Measurements from ENCODE around the gene WFDC6. TPM values are rescaled to one million over a fixed set of nuclear protein-coding genes. Genes with fewer than 3 reads are reported as not detected.
"Not testable (repeated sequence)": the region's sequence is repeated elsewhere in the genome, so short reads cannot be mapped to it uniquely, and the experiment has no call there.

The WFDC6 gene
- total RNA-seq (ENCODE audit: unreplicated experiment): not detected
- long read RNA-seq: 0 reads

DNA sequence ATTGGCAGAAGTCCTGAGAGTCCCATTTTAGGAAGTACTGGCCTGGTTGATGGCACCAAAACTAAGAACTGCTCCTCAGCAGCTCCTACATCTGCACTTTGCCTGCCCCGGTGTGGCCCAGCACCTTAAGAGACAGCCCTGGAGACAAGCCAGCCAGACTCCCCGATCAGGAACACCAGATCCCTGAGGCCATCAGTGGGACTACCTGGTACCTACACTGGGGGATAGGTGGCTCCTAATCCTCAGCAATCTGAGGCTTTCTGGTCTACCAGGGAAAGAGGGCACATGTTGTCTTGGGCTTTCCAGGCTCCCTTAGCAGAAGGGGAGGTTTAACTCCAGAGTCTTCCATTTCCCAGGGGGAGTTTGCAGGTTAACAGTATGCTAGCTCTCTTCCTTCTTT is at the start of gene WFDC6:
WFDC6 (minus strand) TSS at position 101 of the 400 bp plus-strand sequence; CDS start at position 26, 75 bp downstream.
- TF ChIP-seq, protein P1, sequence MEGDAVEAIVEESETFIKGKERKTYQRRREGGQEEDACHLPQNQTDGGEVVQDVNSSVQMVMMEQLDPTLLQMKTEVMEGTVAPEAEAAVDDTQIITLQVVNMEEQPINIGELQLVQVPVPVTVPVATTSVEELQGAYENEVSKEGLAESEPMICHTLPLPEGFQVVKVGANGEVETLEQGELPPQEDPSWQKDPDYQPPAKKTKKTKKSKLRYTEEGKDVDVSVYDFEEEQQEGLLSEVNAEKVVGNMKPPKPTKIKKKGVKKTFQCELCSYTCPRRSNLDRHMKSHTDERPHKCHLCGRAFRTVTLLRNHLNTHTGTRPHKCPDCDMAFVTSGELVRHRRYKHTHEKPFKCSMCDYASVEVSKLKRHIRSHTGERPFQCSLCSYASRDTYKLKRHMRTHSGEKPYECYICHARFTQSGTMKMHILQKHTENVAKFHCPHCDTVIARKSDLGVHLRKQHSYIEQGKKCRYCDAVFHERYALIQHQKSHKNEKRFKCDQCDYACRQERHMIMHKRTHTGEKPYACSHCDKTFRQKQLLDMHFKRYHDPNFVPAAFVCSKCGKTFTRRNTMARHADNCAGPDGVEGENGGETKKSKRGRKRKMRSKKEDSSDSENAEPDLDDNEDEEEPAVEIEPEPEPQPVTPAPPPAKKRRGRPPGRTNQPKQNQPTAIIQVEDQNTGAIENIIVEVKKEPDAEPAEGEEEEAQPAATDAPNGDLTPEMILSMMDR (IDR thresholded peaks at IDR 0.05; ENCODE audit: partially characterized antibody, unreplicated experiment): no peak
- Mint-ChIP-seq H3K27ac (ENCODE audit: unreplicated experiment) (no peak within 1 kb of the TSS), H3K4me3 (ENCODE audit: unreplicated experiment) (no peak within 1 kb of the TSS), H3K36me3 (ENCODE audit: unreplicated experiment) (no peaks in the 10 kb centered on the region), H3K9me3 (ENCODE audit: unreplicated experiment) (peaks cover 2% of the 10 kb centered on the region), H3K4me1 (ENCODE audit: low read depth, unreplicated experiment) (no peaks in the 10 kb centered on the region), H3K27me3 (ENCODE audit: unreplicated experiment) (no peaks in the 10 kb centered on the region)
- no peak for DNase-seq

DNA sequence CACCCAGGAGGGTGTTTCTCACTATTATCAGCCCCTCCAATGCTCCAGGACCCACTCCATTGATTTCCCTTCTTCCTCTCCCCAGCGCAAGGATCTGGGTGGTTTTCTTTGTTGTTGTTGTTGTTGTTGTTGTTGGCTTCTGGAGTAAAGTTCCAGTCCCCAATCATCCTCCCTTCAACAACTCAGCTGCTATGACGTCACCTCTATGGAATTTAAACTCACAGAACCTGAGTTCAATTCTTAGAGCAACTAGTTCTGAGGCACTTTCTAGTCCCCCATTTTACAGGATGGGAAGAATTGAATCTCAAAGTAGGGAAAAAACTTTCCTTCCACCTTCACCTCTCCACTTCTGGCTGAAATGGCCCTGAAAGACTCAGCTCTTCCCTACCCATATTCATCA is 49.5 kb upstream of the WFDC6 start:
- Mint-ChIP-seq H3K4me1 (ENCODE audit: low read depth, unreplicated experiment) (no peaks in the 10 kb centered on the region), H3K9me3 (ENCODE audit: unreplicated experiment) (no peaks in the 10 kb centered on the region), H3K36me3 (ENCODE audit: unreplicated experiment) (no peaks in the 10 kb centered on the region), H3K4me3 (ENCODE audit: unreplicated experiment) (no peak overlapping the region), H3K27ac (ENCODE audit: unreplicated experiment) (no peak overlapping the region), H3K27me3 (ENCODE audit: unreplicated experiment) (peaks cover 2% of the 10 kb centered on the region)
- no peak for DNase-seq
- TF ChIP-seq, protein P1 (IDR thresholded peaks at IDR 0.05; ENCODE audit: partially characterized antibody, unreplicated experiment): no peak

DNA sequence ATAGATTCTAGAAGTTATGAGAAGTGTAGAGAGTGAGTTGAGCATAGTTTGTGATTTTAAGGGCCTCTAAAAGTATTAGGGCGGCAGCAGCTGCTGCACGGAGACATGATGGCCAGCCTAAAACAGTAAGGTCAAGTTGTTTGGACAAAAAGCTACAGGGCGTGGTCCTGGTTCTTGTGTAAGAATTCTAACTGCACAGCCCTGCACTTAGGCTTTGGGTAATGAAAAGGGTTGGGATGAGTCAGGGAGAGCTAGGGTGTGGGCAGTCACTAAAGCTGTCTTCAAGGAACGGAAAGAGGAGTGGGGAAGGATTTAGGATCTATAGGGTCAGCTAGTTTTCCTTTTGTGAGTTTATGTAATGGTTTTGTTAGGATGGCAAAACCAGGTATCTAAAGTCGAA is 46.7 kb upstream of the WFDC6 start:
- H3K4me1 Mint-ChIP-seq (ENCODE audit: low read depth, unreplicated experiment): not testable (repeated sequence)

DNA sequence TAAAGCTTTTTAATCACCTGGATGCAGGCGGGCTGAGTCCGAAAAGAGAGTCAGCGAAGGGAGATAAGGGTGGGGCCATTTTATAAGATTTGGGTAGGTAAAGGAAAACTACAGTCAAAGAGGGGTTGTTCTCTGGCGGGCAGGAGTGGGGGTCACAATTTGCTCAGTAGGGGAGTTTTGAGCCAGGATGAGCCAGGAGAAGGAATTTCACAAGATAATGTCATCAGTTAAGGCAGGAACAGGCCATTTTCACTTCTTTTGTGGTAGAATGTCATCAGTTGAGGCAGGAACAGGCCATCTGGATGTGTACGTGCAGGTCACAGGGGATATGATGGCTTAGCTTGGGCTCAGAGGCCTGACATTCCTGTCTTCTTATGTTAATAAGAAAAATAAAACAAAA is 45.0 kb upstream of the WFDC6 start:
- H3K27me3 Mint-ChIP-seq (ENCODE audit: unreplicated experiment); H3K4me1 Mint-ChIP-seq (ENCODE audit: low read depth, unreplicated experiment); DNase-seq; H3K9me3 Mint-ChIP-seq (ENCODE audit: unreplicated experiment); H3K27ac Mint-ChIP-seq (ENCODE audit: unreplicated experiment); H3K36me3 Mint-ChIP-seq (ENCODE audit: unreplicated experiment); H3K4me3 Mint-ChIP-seq (ENCODE audit: unreplicated experiment): not testable (repeated sequence)

More for the DNA sequence above, 46.7 kb upstream of the WFDC6 start:
- H3K36me3 Mint-ChIP-seq (ENCODE audit: unreplicated experiment); H3K27me3 Mint-ChIP-seq (ENCODE audit: unreplicated experiment); H3K9me3 Mint-ChIP-seq (ENCODE audit: unreplicated experiment); H3K4me3 Mint-ChIP-seq (ENCODE audit: unreplicated experiment); DNase-seq; H3K27ac Mint-ChIP-seq (ENCODE audit: unreplicated experiment): not testable (repeated sequence)

DNA sequence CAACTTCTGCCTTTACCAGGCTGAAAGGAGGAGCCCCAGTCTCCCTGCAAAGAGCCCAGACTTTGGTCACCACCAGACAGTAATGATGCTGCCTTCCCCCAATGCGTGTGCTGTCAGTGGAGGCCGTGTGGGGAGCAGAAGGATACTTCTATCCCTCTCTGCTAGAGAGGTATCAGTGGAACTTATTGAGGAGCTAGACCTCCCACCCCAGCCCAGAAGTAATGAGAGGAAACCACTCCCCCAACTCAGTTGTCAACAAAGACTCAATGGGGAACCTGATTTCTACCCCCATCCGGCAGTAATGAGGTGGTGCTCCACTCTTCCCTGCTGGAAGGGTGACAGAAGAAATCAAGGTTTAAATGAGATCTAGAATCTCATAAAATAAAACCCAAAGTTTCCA is 44.2 kb upstream of the WFDC6 start:
- TF ChIP-seq, protein P1 (IDR thresholded peaks at IDR 0.05; ENCODE audit: partially characterized antibody, unreplicated experiment): no peak

DNA sequence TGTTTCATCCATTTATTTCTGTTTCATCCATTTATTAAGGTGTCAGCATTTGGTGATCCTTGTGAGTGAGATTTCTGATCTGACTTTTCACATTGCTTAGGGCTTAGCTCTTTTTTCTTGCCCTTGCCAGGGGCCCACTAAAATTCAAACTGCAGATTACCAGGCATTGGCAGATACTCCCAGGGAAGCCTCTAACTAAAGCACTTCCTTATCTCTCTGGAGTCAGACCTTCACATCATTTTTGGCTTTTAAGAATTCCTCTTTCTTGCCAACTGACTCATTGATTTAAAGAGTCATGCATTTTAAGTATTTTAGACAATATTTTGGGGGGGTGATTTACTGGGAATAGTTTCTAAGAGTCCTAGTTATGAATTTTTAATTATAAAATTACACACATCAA is 42.4 kb upstream of the WFDC6 start:
- peaks cover 2% of the 10 kb centered on the region for H3K9me3 Mint-ChIP-seq (ENCODE audit: unreplicated experiment)
- no peaks in the 10 kb centered on the region for H3K4me1 Mint-ChIP-seq (ENCODE audit: low read depth, unreplicated experiment)
- DNase-seq: no peak
- H3K27me3 Mint-ChIP-seq (ENCODE audit: unreplicated experiment): no peaks in the 10 kb centered on the region
- no peaks in the 10 kb centered on the region for H3K36me3 Mint-ChIP-seq (ENCODE audit: unreplicated experiment)
- H3K4me3 Mint-ChIP-seq (ENCODE audit: unreplicated experiment): no peak overlapping the region
- no peak overlapping the region for H3K27ac Mint-ChIP-seq (ENCODE audit: unreplicated experiment)
- TF ChIP-seq, protein P1 (IDR thresholded peaks at IDR 0.05; ENCODE audit: partially characterized antibody, unreplicated experiment): no peak

More for the DNA sequence above, 44.2 kb upstream of the WFDC6 start:
- Mint-ChIP-seq H3K27me3 (ENCODE audit: unreplicated experiment) (no peaks in the 10 kb centered on the region), H3K4me3 (ENCODE audit: unreplicated experiment) (no peak overlapping the region), H3K36me3 (ENCODE audit: unreplicated experiment) (no peaks in the 10 kb centered on the region), H3K27ac (ENCODE audit: unreplicated experiment) (no peak overlapping the region), H3K9me3 (ENCODE audit: unreplicated experiment) (peaks cover 2% of the 10 kb centered on the region), H3K4me1 (ENCODE audit: low read depth, unreplicated experiment) (no peaks in the 10 kb centered on the region)
- DNase-seq: no peak
